K562 (cell line): ENCODE results near the gene SMYD2.

Experiments used
- MAX ChIP-seq: sonication (generic); formaldehyde crosslinking; IDR thresholded peaks from 2 replicates; pipeline ENCODE4 v1.9.0; 2022; ENCODE audit warnings: mild to moderate bottlenecking, missing genetic modification reagents
- NFIX ChIP-seq: fragments of 250-450 bp; sonication (Bioruptor Pico); IDR thresholded peaks from 2 replicates; pipeline ENCODE4 v1.4.0; 2020; ENCODE audit warnings: low read depth, mild to moderate bottlenecking, moderate library complexity
- POLR2A ChIP-seq: fragments of 450-650 bp; conservative IDR thresholded peaks from 2 replicates; pipeline ENCODE4 v1.6.1; 2016
- RFX7 ChIP-seq: fragments of 250-450 bp; sonication (Bioruptor Pico); IDR thresholded peaks from 2 replicates; pipeline ENCODE4 v1.5.1; 2021; ENCODE audit warnings: mild to moderate bottlenecking
- TAF1 ChIP-seq: IDR thresholded peaks from 2 replicates; pipeline ENCODE4 v1.6.1; 2011; ENCODE audit warnings: mild to moderate bottlenecking, low read length, moderate library complexity; ENCODE audit not compliant: insufficient read depth, control insufficient read depth, severe bottlenecking; ENCODE audit errors: extremely low read depth
- ZNF354B ChIP-seq: fragments of 250-450 bp; sonication (Bioruptor Pico); IDR thresholded peaks from 2 replicates; pipeline ENCODE4 v1.4.0; 2020
- ZNF445 ChIP-seq: fragments of 250-450 bp; sonication (Bioruptor Pico); IDR thresholded peaks from 2 replicates; pipeline ENCODE4 v1.4.0; 2020; ENCODE audit warnings: low read depth, mild to moderate bottlenecking, moderate library complexity

- no peak for TF ChIP-seq ZNF354B (CRISPR knock-in tag)
- TF ChIP-seq MAX: no peak
- TF ChIP-seq NFIX: no peak
- TF ChIP-seq TAF1: no peak
- no peak for TF ChIP-seq ZNF445 (CRISPR knock-in tag)
- TF ChIP-seq POLR2A: no peak
- no peak for TF ChIP-seq RFX7 (CRISPR knock-in tag)
Measured at GRCh38 chr1:214290424-214291037, 9.6 kb downstream of the SMYD2 start.
